GM13976 (cell line): ENCODE data around the gene NOP16.

ENCODE experiments used
- DNase-seq: peaks from one replicate; pipeline ENCODE4 v3.0.0; 2012; ENCODE audit warnings: low spot score
- in situ Hi-C: fragments of 300-500 bp; cut with MboI; formaldehyde crosslinking; loops from one replicate; pipeline ENCODE4 v1.12.0; 2022; ENCODE audit warnings: low sequenced_read_pairs, mixed read lengths, inconsistent platforms; ENCODE audit not compliant: unreplicated experiment
- TF ChIP-seq, protein P1 (sequence below): IDR thresholded peaks from 2 replicates; pipeline ENCODE4 v1.5.1; 2012; ENCODE audit warnings: borderline replicate concordance, mild to moderate bottlenecking; ENCODE audit not compliant: insufficient read depth; ENCODE audit errors: extremely low read depth, missing control alignments, control extremely low read depth

NOP16 gene, protein sequence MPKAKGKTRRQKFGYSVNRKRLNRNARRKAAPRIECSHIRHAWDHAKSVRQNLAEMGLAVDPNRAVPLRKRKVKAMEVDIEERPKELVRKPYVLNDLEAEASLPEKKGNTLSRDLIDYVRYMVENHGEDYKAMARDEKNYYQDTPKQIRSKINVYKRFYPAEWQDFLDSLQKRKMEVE

DNA sequence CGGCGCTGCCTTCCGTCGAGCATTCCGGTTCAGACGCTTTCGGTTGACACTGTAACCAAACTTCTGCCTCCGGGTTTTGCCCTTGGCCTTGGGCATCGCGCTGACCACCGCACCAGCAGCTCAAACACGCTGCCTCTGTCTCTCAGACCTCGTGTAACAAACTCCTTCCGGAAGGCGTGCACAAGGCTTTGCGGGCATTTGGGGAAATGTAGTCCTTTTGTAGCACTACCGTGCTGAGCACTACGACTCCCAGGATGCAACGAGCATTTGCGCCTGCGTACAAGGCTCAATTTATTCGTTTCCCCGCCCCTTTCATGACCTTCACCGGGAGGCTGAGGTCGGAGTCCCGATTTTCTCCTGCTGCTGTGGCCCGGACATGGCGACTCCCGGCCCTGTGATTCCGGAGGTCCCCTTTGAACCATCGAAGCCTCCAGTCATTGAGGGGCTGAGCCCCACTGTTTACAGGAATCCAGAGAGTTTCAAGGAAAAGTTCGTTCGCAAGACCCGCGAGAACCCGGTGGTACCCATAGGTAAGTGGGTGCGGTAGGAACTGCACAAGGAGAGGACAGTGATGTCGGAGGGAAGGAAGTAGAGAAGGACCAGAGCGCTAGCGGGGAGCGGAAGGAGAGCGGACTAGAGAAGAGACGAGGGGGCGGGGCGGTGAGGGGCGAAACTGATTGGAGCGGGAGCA lies at the start of gene NOP16, which contains the start of gene HIGD2A:
Gene NOP16 (minus strand): TSS at position 155 of the 691 bp plus-strand sequence. CDS start 59 bp downstream, at position 96.
Gene HIGD2A (plus strand): TSS at position 308 of the 691 bp plus-strand sequence. CDS start 69 bp downstream, at position 377.
- peak; percentile 97 for DNase-seq
- TF ChIP-seq, protein P1, sequence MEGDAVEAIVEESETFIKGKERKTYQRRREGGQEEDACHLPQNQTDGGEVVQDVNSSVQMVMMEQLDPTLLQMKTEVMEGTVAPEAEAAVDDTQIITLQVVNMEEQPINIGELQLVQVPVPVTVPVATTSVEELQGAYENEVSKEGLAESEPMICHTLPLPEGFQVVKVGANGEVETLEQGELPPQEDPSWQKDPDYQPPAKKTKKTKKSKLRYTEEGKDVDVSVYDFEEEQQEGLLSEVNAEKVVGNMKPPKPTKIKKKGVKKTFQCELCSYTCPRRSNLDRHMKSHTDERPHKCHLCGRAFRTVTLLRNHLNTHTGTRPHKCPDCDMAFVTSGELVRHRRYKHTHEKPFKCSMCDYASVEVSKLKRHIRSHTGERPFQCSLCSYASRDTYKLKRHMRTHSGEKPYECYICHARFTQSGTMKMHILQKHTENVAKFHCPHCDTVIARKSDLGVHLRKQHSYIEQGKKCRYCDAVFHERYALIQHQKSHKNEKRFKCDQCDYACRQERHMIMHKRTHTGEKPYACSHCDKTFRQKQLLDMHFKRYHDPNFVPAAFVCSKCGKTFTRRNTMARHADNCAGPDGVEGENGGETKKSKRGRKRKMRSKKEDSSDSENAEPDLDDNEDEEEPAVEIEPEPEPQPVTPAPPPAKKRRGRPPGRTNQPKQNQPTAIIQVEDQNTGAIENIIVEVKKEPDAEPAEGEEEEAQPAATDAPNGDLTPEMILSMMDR, result no peak
- in situ Hi-C loops, result no loop called here

DNA sequence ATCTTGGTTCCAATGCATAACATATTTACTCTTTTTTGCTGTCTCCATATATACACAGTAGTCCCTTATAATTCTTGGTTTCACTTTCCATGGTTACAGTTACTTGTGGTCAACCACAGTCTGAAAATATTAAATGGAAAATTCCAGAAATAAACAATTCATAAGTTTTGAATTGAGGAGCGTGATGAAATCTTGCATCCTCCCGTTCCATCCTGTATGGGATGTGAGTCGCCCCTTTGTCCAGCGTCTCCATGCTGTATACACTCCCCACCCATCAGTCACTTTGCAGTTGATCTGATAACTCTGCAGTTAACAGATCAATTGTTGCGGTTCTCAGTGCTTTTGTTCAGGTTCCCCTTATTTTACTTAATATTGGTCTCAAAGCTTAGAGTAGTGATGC lies 48.3 kb upstream of the NOP16 start:
- TF ChIP-seq, protein P1, result no peak
- no peak for DNase-seq
- in situ Hi-C loops, result no loop called here

DNA sequence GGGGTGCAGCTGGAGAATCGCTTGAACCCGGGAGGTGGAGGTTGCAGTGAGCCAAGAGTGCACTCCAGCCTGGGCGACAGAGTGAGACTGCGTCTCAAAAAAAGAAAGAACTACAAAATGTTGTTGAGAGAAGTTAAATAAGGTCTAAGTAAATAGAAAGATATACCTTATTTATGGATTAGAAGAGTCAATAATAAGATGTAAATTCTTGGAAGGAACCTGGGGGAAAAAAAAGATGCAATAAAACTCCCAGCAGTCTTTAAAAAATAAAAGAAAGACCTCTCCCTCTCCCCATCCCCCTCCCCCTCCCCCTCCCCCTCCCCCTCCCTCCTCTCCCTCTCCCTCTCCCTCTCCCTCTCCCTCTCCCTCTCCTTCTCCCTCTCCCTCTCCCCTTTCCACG lies 44.3 kb upstream of the NOP16 start:
- TF ChIP-seq, protein P1, result no peak
- DNase-seq, result no peak
- in situ Hi-C loops, result no loop called here

DNA sequence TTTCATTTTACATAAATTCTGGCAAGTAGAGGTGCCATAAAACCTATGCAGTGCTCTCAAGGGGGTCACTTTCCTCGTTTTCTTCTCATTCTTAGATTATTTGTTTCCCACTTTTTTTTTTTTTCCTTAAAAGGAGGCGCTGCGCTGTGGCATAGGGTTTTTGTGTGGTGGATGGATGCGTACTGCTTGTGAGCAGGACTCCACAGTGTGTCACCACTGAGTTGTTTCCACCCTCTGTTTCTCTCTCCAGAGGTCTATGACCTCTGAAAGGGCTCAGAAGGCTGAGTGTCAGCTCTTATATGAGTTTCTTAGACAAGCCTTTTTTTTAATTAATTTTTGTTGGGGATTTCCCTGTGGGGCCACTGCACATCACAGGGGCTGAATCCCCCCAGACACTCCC lies 41.6 kb upstream of the NOP16 start:
- no peak for DNase-seq
- TF ChIP-seq, protein P1, result no peak
- in situ Hi-C loops, result no loop called here

DNA sequence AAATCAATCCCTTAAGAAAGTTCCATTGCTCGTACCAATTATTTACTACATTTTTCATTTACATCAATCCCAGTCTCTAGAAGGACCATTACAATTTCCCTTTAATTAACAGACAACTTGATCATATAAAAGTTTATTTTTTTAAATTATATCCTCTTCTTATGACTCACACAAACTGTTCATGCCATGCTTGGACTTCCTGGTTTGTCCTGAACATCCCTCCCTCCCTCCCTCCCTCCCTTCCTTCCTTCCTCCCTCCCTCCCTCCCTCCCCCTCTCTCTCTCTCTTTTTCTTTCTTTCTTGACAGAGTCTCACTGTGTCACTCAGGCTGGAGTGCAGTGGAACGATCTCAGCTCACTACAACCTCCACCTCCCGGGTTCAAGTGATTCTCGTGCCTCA lies 39.6 kb upstream of the NOP16 start:
- DNase-seq, result no peak
- in situ Hi-C loops, result no loop called here

DNA sequence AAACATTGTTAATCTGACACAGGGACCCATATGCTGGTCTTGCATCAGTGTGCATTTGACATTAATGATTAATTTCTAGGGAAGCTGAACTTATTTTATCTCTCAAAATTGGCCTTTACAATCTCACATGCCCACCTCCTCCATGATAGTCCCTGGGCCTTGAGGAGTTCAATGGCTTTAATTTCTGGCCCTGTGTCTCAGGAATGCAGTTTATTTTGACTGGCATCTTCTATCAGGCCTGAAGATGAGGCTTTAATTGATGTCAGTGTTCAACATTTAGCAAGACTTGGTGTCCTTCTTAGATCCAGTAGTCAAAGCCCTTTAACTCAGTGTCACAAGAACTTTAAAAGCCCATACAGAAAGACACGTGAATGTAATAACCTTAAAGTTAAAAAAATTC lies 38.5 kb upstream of the NOP16 start:
- TF ChIP-seq, protein P1, result no peak
- DNase-seq, result no peak
- in situ Hi-C loops, result no loop called here

More for the DNA sequence above, 39.6 kb upstream of the NOP16 start:
- TF ChIP-seq, protein P1, result no peak
